ENCODE results near the gene JKAMP.

DNA sequence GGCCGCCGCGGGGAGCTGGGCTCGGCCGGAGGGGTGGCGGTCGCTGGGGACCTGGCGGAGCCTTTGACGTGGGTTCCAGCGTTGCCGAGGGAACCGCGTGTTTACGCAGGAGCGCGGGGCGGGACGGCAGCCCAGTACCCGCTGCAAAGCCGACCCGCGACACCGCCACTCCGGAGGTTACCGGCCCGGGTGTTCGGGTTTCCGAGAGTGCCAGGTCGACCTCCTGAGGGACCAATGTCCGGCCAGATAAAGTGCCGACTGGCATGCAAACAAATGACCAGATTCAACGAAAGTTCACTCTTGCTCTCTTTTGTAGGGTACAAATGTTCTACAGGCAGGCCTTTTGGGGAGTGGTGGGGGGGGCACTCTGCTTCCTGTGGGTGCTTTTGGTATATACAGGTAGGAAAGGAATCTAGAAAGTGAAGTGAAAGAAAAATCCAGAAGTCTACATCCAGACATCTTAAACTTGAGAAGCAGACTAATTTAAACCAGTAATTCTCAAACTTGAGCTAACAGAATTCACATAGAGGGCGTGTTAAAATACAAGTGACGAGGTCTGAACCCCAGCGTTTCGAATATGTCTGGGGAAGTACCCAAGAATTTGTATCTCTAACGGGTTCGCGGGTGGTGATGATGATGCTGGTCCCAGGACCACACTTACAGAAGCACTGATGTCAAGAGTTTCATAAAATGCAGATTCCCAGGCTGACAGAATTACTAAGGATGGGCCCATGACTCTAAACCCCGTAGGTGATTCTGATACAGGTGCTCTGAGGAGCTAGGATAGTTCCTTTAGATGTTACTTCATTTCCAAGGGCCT lies 18.8 kb upstream of the JKAMP start, which contains the start of gene GPR135:
- TF ChIP-seq EZH2 (optimal IDR thresholded peaks at IDR 0.05; ENCODE audit: low read depth, low read length) (no peak), EZH2phosphoT487 (IDR thresholded peaks at IDR 0.05; ENCODE audit: low read length) (no peak)
- TF ChIP-seq, protein P1, sequence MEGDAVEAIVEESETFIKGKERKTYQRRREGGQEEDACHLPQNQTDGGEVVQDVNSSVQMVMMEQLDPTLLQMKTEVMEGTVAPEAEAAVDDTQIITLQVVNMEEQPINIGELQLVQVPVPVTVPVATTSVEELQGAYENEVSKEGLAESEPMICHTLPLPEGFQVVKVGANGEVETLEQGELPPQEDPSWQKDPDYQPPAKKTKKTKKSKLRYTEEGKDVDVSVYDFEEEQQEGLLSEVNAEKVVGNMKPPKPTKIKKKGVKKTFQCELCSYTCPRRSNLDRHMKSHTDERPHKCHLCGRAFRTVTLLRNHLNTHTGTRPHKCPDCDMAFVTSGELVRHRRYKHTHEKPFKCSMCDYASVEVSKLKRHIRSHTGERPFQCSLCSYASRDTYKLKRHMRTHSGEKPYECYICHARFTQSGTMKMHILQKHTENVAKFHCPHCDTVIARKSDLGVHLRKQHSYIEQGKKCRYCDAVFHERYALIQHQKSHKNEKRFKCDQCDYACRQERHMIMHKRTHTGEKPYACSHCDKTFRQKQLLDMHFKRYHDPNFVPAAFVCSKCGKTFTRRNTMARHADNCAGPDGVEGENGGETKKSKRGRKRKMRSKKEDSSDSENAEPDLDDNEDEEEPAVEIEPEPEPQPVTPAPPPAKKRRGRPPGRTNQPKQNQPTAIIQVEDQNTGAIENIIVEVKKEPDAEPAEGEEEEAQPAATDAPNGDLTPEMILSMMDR (IDR thresholded peaks at IDR 0.05; ENCODE audit: low read length), result no peak
